Fibroblast of lung (primary cell): ENCODE data around the gene ABCG8. TPM values are rescaled to one million over a fixed set of nuclear protein-coding genes. Genes with fewer than 3 reads are reported as not detected.

Experiments used
- DNase-seq, 2 donors: peaks; one replicate each; pipeline versions ENCODE4 v3.0.0 to v3.0.0-alpha.2; 2010; ENCODE audit warnings: low read depth in 2 of 2
- H2AFZ ChIP-seq: 2 replicates; pipeline ENCODE4 v1.5.1; 2012; ENCODE audit warnings: low read length, control low read depth, inconsistent platforms
- H3K27ac ChIP-seq: 2 replicates; pipeline ENCODE4 v1.5.1; 2011; ENCODE audit warnings: low read length, control low read depth; ENCODE audit not compliant: insufficient read depth
- H3K27me3 ChIP-seq: 2 replicates; pipeline ENCODE4 v1.5.1; 2011; ENCODE audit warnings: mild to moderate bottlenecking, low read length; ENCODE audit not compliant: control insufficient read depth, insufficient read depth
- H3K36me3 ChIP-seq: 2 replicates; pipeline ENCODE4 v1.5.1; 2011; ENCODE audit warnings: low read length; ENCODE audit not compliant: control insufficient read depth, insufficient read depth
- H3K4me1 ChIP-seq: 2 replicates; pipeline ENCODE4 v1.5.1; 2011; ENCODE audit warnings: low read length; ENCODE audit not compliant: control insufficient read depth, insufficient read depth; ENCODE audit errors: extremely low read depth
- H3K4me2 ChIP-seq: 2 replicates; pipeline ENCODE4 v1.5.1; 2011; ENCODE audit warnings: low read length, control low read depth; ENCODE audit not compliant: insufficient read depth; ENCODE audit errors: extremely low read depth
- H3K4me3 ChIP-seq, 4 experiments: fragments of 200-600 bp in 1 of 4; sonication (generic) in 1 of 4; replicated peaks in 1 of 4; 2 replicates each; pipeline ENCODE4 v1.5.1; 2011 to 2016; ENCODE audit warnings: low read length in 4 of 4, low read depth in 3 of 4, mild to moderate bottlenecking in 3 of 4, control low read depth in 2 of 4, inconsistent platforms in 1 of 4, mixed read lengths in 1 of 4; ENCODE audit not compliant: insufficient read depth in 1 of 4; ENCODE audit errors: control extremely low read depth in 1 of 4
- H3K79me2 ChIP-seq: 2 replicates; pipeline ENCODE4 v1.5.1; 2012; ENCODE audit warnings: mild to moderate bottlenecking, low read length, inconsistent platforms; ENCODE audit not compliant: control insufficient read depth, insufficient read depth
- H3K9ac ChIP-seq: 2 replicates; pipeline ENCODE4 v1.5.1; 2011; ENCODE audit warnings: mild to moderate bottlenecking, low read length, control low read depth; ENCODE audit not compliant: insufficient read depth
- H3K9me3 ChIP-seq: 2 replicates; pipeline ENCODE4 v1.5.1; 2012; ENCODE audit warnings: low read depth, low read length; ENCODE audit not compliant: control insufficient read depth, insufficient read depth
- H4K20me1 ChIP-seq: 2 replicates; pipeline ENCODE4 v1.5.1; 2011; ENCODE audit warnings: low read length; ENCODE audit not compliant: control insufficient read depth, insufficient read depth; ENCODE audit errors: extremely low read depth
- EZH2 ChIP-seq: IDR thresholded peaks from 2 replicates; pipeline ENCODE4 v1.5.1; 2012; ENCODE audit warnings: low read length, control low read depth, mild to moderate bottlenecking; ENCODE audit errors: missing control alignments
- polyA plus RNA-seq, 2 donors: library from polyadenylated mRNA; depleted of rRNA in 1 of 2; stranded (reverse) in 1 of 2; unstranded in 1 of 2; fragments of >200 nt; gene quantifications; 2 replicates each; pipeline ENCODE4 v1.2.1, GENCODE V29; 2011 to 2012; ENCODE audit warnings: missing spikeins in 1 of 2
- total RNA-seq: library from RNA; depleted of rRNA; stranded (reverse); fragments of >200 nt; gene quantifications from 2 replicates; pipeline ENCODE4 v1.2.1, GENCODE V29; 2014
- TF ChIP-seq, protein P1 (sequence below), 2 donors: IDR thresholded peaks in 1 of 2; conservative IDR thresholded peaks in 1 of 2; 1 replicate in 1 of 2; 2 replicates in 1 of 2; pipeline ENCODE4 v1.5.1; 2011 to 2012; ENCODE audit warnings: low read length in 2 of 2, control low read depth in 1 of 2, inconsistent platforms in 1 of 2, low read depth in 1 of 2, mild to moderate bottlenecking in 1 of 2

ABCG8 gene
- total and polyA plus RNA-seq, 2 donors (not counting 1 experiment from before 2014, with no cell fraction given) = not detected

DNA sequence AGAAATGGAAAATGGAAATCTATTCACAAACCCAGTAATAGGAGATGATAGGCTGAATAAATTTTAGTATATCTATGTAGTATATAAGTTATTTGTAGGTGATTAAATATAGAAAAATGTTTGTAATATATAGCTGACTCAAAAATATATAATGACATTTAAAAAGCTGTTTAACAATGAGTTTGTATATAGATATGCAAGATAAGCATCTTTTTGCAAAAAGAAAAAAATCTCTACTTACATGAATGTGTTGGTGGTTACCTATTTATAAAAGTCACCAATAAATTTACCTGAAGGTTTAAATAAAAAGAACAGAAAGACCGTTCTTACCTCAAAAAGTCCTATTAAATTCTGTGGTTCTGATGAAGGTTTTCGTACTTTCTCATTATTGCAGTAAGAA is 85.7 kb downstream of the ABCG8 start:
- H3K4me3 ChIP-seq = no peak overlapping the region
- H3K4me2 ChIP-seq = no peak overlapping the region
- no peaks in the 10 kb centered on the region for H3K79me2 ChIP-seq
- H3K9ac ChIP-seq = no peak overlapping the region
- no peak overlapping the region for H2AFZ ChIP-seq
- no peaks in the 10 kb centered on the region for H3K4me1 ChIP-seq
- no peak overlapping the region for H3K27ac ChIP-seq
- H3K9me3 ChIP-seq = no peaks in the 10 kb centered on the region
- H3K36me3 ChIP-seq = no peaks in the 10 kb centered on the region
- H4K20me1 ChIP-seq = no peaks in the 10 kb centered on the region
- no peaks in the 10 kb centered on the region for H3K27me3 ChIP-seq
- TF ChIP-seq, protein P1, sequence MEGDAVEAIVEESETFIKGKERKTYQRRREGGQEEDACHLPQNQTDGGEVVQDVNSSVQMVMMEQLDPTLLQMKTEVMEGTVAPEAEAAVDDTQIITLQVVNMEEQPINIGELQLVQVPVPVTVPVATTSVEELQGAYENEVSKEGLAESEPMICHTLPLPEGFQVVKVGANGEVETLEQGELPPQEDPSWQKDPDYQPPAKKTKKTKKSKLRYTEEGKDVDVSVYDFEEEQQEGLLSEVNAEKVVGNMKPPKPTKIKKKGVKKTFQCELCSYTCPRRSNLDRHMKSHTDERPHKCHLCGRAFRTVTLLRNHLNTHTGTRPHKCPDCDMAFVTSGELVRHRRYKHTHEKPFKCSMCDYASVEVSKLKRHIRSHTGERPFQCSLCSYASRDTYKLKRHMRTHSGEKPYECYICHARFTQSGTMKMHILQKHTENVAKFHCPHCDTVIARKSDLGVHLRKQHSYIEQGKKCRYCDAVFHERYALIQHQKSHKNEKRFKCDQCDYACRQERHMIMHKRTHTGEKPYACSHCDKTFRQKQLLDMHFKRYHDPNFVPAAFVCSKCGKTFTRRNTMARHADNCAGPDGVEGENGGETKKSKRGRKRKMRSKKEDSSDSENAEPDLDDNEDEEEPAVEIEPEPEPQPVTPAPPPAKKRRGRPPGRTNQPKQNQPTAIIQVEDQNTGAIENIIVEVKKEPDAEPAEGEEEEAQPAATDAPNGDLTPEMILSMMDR (conservative IDR thresholded peaks at IDR 0.05 in 1 of 2, IDR thresholded peaks at IDR 0.05 in 1 of 2; ENCODE audit: low read depth in 1 of 2, low read length in 2 of 2) = no peak
- no peak for TF ChIP-seq EZH2
- no peak for DNase-seq

DNA sequence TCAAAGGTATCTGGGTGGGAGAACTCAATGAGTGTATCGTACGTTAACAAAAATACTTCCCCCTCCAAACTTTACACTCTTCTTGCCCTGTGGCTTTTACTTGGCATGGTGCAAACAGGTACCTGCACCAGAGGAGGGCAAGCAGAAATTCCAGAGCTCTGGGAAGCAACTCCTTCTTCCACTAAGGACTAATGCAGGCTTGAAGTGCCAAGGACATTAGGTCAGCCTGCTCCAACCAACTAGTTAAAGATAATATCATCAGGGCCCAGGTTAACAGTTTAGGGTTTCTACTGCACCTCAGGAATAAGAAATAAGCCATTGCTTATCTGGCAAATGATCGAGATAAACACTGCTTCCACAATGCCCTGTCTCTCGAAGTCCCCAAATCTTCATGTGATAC is 86.7 kb downstream of the ABCG8 start:
- no peaks in the 10 kb centered on the region for H4K20me1 ChIP-seq
- no peak overlapping the region for H2AFZ ChIP-seq
- no peaks in the 10 kb centered on the region for H3K36me3 ChIP-seq

DNA sequence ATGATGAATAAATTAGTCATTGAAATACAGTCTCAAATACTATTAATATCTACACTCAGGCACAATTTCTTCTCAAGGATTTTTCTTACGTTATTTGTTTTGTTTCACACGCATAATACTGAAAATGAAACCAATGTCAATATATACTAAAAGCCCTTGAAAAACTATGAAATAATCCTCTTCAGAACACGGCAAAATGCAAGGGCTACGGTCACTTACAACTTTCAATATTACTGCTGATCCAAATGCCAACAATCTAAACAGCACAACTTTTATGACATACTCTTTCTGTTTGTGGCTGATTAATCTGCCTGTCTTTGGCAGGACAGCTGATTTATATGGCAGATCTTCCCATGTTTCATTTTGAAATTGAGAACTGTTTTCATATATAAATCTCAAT is 88.7 kb downstream of the ABCG8 start:
- H3K4me3 ChIP-seq = no peak overlapping the region
- no peaks in the 10 kb centered on the region for H3K36me3 ChIP-seq
- no peaks in the 10 kb centered on the region for H3K27me3 ChIP-seq
- no peaks in the 10 kb centered on the region for H3K4me1 ChIP-seq
- no peaks in the 10 kb centered on the region for H3K79me2 ChIP-seq
- H3K9ac ChIP-seq = no peak overlapping the region
- H3K9me3 ChIP-seq = no peaks in the 10 kb centered on the region
- TF ChIP-seq EZH2 = no peak
- TF ChIP-seq, protein P1 (conservative IDR thresholded peaks at IDR 0.05 in 1 of 2, IDR thresholded peaks at IDR 0.05 in 1 of 2; ENCODE audit: low read depth in 1 of 2, low read length in 2 of 2) = no peak
- H3K27ac ChIP-seq = no peak overlapping the region
- no peak overlapping the region for H2AFZ ChIP-seq
- H4K20me1 ChIP-seq = no peaks in the 10 kb centered on the region
- H3K4me2 ChIP-seq = no peak overlapping the region
- no peak for DNase-seq

More for the DNA sequence above, 86.7 kb downstream of the ABCG8 start:
- no peak overlapping the region for H3K27ac ChIP-seq
- no peaks in the 10 kb centered on the region for H3K4me1 ChIP-seq
- DNase-seq = no peak
- no peak overlapping the region for H3K9ac ChIP-seq
- no peak for TF ChIP-seq EZH2
- TF ChIP-seq, protein P1 (conservative IDR thresholded peaks at IDR 0.05 in 1 of 2, IDR thresholded peaks at IDR 0.05 in 1 of 2; ENCODE audit: low read depth in 1 of 2, low read length in 2 of 2) = no peak
- H3K27me3 ChIP-seq = no peaks in the 10 kb centered on the region
- H3K9me3 ChIP-seq = no peaks in the 10 kb centered on the region
- H3K4me3 ChIP-seq = no peak overlapping the region
- no peak overlapping the region for H3K4me2 ChIP-seq
- H3K79me2 ChIP-seq = no peaks in the 10 kb centered on the region
